ENCODE results near the gene TAC4. TPM values are rescaled to one million over a fixed set of nuclear protein-coding genes. Genes with fewer than 3 reads are reported as not detected.

Gene TAC4
- total and polyA plus RNA-seq, 9 of the 15 experiments (the other 6 are each of a cell fraction or from before 2014, with no cell fraction given), result 0.17 TPM; not detected in 8

DNA sequence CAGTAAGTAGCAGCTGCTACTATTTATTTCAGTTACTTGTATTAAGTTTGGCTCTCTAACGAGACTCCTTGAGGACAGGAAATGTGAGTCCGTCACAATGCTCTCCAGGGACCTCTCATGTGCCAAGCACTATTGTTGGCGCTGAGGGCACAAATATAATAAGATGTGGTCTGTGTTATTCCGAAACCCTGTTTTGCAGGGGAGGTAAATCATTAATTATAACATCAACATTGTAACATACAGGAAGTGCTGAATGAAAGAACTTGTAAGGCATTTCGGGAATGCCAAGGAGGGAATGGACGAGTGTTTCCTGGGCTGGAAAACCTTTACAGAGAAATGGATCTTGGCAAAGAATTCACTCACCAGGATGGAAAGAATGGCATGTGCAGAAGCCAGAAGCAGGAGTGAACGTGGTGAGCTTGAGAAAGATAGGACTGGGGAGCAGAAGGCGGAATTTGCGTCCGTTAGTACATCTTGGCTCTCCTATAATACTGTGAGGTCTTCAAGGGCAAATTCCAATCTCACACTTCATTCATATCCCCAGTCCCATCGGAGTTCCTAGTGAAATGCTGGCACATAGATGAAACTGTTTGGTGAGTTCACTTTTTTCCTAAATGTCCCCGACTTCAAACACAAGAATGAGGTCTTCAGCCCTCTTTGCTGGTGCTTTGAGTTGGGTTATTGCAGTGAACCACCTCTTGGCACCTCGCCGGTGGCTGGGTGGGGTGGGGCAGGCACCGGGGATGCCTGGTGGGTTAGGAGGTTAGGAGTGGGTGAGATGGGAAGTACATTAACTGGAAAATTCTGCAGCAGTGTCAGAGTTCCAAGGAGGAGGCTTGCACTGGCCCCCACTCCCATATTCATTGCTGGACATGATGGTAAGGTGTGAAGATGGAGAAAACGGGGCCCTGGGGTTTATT is 11.5 kb downstream of the TAC4 start (continued):
- TF ChIP-seq FOXK2 (conservative IDR thresholded peaks at IDR 0.05 in 1 of 2, IDR thresholded peaks at IDR 0.05 in 1 of 2; ENCODE audit: low read depth in 2 of 2) (no peak), ZNF347 (CRISPR knock-in tag; IDR thresholded peaks at IDR 0.05; ENCODE audit: low read depth) (no peak), ZNF77 (CRISPR knock-in tag; IDR thresholded peaks at IDR 0.05) (no peak), CBX5 (IDR thresholded peaks at IDR 0.05; ENCODE audit: borderline replicate concordance, low read depth) (no peak), KDM5B (IDR thresholded peaks at IDR 0.05; ENCODE audit: insufficient replicate concordance, low read depth, low read length) (no peak)
- TF ChIP-seq, protein P1, sequence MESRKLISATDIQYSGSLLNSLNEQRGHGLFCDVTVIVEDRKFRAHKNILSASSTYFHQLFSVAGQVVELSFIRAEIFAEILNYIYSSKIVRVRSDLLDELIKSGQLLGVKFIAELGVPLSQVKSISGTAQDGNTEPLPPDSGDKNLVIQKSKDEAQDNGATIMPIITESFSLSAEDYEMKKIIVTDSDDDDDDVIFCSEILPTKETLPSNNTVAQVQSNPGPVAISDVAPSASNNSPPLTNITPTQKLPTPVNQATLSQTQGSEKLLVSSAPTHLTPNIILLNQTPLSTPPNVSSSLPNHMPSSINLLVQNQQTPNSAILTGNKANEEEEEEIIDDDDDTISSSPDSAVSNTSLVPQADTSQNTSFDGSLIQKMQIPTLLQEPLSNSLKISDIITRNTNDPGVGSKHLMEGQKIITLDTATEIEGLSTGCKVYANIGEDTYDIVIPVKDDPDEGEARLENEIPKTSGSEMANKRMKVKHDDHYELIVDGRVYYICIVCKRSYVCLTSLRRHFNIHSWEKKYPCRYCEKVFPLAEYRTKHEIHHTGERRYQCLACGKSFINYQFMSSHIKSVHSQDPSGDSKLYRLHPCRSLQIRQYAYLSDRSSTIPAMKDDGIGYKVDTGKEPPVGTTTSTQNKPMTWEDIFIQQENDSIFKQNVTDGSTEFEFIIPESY (CRISPR knock-in tag; IDR thresholded peaks at IDR 0.05), result no peak
- TF ChIP-seq, protein P2, sequence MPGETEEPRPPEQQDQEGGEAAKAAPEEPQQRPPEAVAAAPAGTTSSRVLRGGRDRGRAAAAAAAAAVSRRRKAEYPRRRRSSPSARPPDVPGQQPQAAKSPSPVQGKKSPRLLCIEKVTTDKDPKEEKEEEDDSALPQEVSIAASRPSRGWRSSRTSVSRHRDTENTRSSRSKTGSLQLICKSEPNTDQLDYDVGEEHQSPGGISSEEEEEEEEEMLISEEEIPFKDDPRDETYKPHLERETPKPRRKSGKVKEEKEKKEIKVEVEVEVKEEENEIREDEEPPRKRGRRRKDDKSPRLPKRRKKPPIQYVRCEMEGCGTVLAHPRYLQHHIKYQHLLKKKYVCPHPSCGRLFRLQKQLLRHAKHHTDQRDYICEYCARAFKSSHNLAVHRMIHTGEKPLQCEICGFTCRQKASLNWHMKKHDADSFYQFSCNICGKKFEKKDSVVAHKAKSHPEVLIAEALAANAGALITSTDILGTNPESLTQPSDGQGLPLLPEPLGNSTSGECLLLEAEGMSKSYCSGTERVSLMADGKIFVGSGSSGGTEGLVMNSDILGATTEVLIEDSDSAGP (CRISPR knock-in tag; IDR thresholded peaks at IDR 0.05), result no peak

All from K562 (cell line).